Upper lobe of left lung (tissue), 4 donors: Measurements from ENCODE around the gene SRA1.

Experiments used
- EP300 ChIP-seq, 4 donors: sonication (generic); formaldehyde crosslinking; IDR thresholded peaks; one replicate each; pipeline ENCODE4 v1.5.1; 2017; ENCODE audit warnings: antibody characterized with exemption in 4 of 4, control low read depth in 2 of 4
- POLR2A ChIP-seq, 4 donors: fragments of 450-650 bp; IDR thresholded peaks; one replicate each; pipeline ENCODE4 v1.5.1; 2016 to 2017; ENCODE audit warnings: antibody characterized with exemption in 4 of 4, mild to moderate bottlenecking in 2 of 4
- POLR2AphosphoS5 ChIP-seq, 2 donors: sonication (generic); formaldehyde crosslinking; IDR thresholded peaks; one replicate each; pipeline ENCODE4 v1.5.1; 2017; ENCODE audit warnings: antibody characterized with exemption in 2 of 2
- TF ChIP-seq, protein P1 (sequence below), 6 experiments: fragments of 450-650 bp in 4 of 6; fragments of 200-600 bp in 2 of 6; sonication (generic) in 2 of 6; IDR thresholded peaks; one replicate each; pipeline ENCODE4 v1.5.1; 2016 to 2019; ENCODE audit warnings: antibody characterized with exemption in 6 of 6

DNA sequence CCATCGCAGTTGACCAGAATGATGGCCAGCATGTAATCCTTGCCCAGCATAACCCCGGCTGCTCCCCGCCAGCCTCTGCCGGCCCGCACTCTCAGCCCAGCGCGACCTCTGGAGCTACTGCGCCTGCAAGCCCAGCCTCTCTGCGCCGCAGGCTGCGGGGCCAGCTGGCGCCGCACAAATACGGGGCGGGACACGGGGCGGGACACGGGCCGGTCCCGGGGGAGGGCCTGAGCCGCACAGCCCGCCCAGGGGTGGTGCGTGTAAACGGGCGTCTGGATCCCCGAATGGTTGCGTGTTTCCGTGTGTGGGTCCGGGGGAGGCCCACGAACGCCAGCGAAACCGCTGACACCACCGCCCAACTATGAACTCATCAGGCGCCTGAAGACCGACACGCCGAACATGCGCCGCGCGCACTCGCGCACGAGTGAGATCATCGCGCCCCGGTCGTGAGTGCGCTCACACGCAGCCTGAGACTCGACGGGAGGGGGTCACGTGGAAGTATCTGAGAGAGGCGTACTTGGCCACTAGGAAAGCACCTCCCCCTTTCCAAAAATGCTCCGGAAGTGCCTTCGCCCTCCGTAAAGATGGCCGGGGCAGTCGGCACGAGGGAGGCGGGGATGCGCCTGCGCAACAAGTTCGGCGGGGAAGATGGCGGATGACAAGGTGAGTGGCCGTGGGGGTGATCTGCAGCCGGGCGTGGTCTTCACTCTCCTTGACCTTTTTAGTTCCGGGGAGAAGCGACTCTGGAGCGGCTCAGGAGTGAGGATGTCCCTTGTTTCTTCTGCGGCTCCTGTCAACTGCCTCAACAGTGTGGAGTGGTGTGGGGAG lies 7.1 kb upstream of the SRA1 start, which contains the start of the genes APBB3 and SLC35A4:
- TF ChIP-seq, protein P1, sequence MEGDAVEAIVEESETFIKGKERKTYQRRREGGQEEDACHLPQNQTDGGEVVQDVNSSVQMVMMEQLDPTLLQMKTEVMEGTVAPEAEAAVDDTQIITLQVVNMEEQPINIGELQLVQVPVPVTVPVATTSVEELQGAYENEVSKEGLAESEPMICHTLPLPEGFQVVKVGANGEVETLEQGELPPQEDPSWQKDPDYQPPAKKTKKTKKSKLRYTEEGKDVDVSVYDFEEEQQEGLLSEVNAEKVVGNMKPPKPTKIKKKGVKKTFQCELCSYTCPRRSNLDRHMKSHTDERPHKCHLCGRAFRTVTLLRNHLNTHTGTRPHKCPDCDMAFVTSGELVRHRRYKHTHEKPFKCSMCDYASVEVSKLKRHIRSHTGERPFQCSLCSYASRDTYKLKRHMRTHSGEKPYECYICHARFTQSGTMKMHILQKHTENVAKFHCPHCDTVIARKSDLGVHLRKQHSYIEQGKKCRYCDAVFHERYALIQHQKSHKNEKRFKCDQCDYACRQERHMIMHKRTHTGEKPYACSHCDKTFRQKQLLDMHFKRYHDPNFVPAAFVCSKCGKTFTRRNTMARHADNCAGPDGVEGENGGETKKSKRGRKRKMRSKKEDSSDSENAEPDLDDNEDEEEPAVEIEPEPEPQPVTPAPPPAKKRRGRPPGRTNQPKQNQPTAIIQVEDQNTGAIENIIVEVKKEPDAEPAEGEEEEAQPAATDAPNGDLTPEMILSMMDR (IDR thresholded peaks at IDR 0.05) = peak in 2 of 6 experiments; percentile 24 to 30
- TF ChIP-seq POLR2A (IDR thresholded peaks at IDR 0.05) = peak in 3 of 4 donors; percentile 61 to 94 (median 84)
- peak; percentile 94 to 95 for TF ChIP-seq POLR2AphosphoS5 (IDR thresholded peaks at IDR 0.05)
- peak in 2 of 4 donors; percentile 68 to 90 for TF ChIP-seq EP300 (IDR thresholded peaks at IDR 0.05)
